Measurements from ENCODE around the gene CEP63. TPM values are rescaled to one million over a fixed set of nuclear protein-coding genes. Genes with fewer than 3 reads are reported as not detected.

Gene CEP63
- total RNA-seq, 1 experiment from 2014 or later, result 19.1 TPM

GRCh38 chr3:134448664-134449063 lies 37.2 kb upstream of the CEP63 start:
- no peaks in the 10 kb centered on the region for H3K79me2 ChIP-seq (ENCODE audit: insufficient read depth, low read length)
- intact Hi-C loops (cut with micrococcal nuclease), result loop anchor here (1.0 kb wide), 2 partner anchors 136 to 140 kb away; no protein-coding TSS in a partner anchor
- H3K4me3 ChIP-seq (replicated peaks in 1 of 2; ENCODE audit: low read depth in 1 of 2, low read length in 2 of 2), result no peak overlapping the region
- no peaks in the 10 kb centered on the region for H3K9me3 ChIP-seq (ENCODE audit: control insufficient read depth in 1 of 2, insufficient read depth in 1 of 2, low read depth in 1 of 2, low read length in 2 of 2)
- ATAC-seq, result no peak
- no peaks in the 10 kb centered on the region for H4K20me1 ChIP-seq (ENCODE audit: insufficient read depth)
- H3K4me2 ChIP-seq (ENCODE audit: low read length), result no peak overlapping the region
- H2AFZ ChIP-seq (ENCODE audit: low read depth, low read length, poor library complexity, severe bottlenecking), result peak overlapping the region; percentile 29
- ChIA-PET POLR2A (no interaction called here), CTCF (interaction anchor here (0.9 to 1.6 kb wide), 4 partner anchors 25 to 236 kb away, joined by 3 to 4 read pairs (median 4); no protein-coding TSS in a partner anchor), RAD21 (ENCODE audit: low non-redundant PET in 1 of 2, low total read pairs in 2 of 2, uncharacterized antibody in 2 of 2, unreplicated experiment in 2 of 2) (no interaction called here)
- H3K4me1 ChIP-seq (ENCODE audit: control insufficient read depth in 1 of 2, insufficient read depth in 2 of 2, low read length in 2 of 2), result no peaks in the 10 kb centered on the region
- TF ChIP-seq POLR2A (IDR thresholded peaks at IDR 0.05; ENCODE audit: borderline replicate concordance, extremely low read depth, insufficient read depth, insufficient read length) (no peak), EZH2 (IDR thresholded peaks at IDR 0.05) (no peak), SIN3A (IDR thresholded peaks at IDR 0.05; ENCODE audit: low read depth) (no peak), CBX3 (IDR thresholded peaks at IDR 0.05; ENCODE audit: low read depth) (no peak), ELF1 (IDR thresholded peaks at IDR 0.05; ENCODE audit: borderline replicate concordance, low read depth) (no peak), ZFX (IDR thresholded peaks at IDR 0.05) (no peak), MAX (IDR thresholded peaks at IDR 0.05) (no peak), ZNF274 (IDR thresholded peaks at IDR 0.05; ENCODE audit: low read depth, low read length) (no peak), SRF (IDR thresholded peaks at IDR 0.05; ENCODE audit: low read depth) (no peak), RAD21 (IDR thresholded peaks at IDR 0.05; ENCODE audit: low read depth) (no peak), POLR2AphosphoS5 (IDR thresholded peaks at IDR 0.05; ENCODE audit: low read depth, low read length) (no peak)
- TF ChIP-seq, protein P1, sequence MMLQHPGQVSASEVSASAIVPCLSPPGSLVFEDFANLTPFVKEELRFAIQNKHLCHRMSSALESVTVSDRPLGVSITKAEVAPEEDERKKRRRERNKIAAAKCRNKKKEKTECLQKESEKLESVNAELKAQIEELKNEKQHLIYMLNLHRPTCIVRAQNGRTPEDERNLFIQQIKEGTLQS (IDR thresholded peaks at IDR 0.05), result no peak
- BruUV-seq (replicated peaks), result no TSS peak
- H3K27ac ChIP-seq (ENCODE audit: low read depth, low read length), result no peak overlapping the region
- no peak for DNase-seq (ENCODE audit: low read depth, low spot score)
- no peaks in the 10 kb centered on the region for H3K9me2 ChIP-seq (ENCODE audit: insufficient read depth)
- no peaks in the 10 kb centered on the region for H3K36me3 ChIP-seq (ENCODE audit: control insufficient read depth in 1 of 2, insufficient read depth in 2 of 2, low read length in 2 of 2)
- H3K27me3 ChIP-seq (ENCODE audit: insufficient read depth, low read length), result no peaks in the 10 kb centered on the region
- no peak overlapping the region for H3K9ac ChIP-seq (ENCODE audit: low read length)

DNA sequence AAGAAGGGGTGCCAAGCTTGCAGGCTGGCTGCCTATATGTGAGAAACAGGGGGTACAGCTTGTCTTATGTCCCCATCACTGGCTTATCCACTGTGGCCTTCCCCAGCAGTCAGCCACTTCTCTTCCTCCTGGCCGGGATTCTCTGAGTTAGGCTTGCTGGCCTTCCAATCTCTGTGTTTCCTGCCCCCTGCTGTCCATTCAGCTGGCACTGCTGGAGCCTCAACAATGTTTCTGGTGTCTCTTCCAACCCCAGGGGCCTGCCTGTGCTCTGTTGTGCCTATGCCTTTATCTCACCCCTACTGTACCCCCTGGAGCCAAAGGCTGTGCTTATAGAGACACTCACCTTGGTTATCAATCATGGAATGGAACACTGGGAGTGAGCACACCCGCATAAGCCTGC lies 36.6 kb upstream of the CEP63 start:
- peak; percentile 85 for ATAC-seq
- Histone ChIP-seq H2AFZ (ENCODE audit: low read depth, low read length, poor library complexity, severe bottlenecking) (peak overlapping the region; percentile 29), H3K4me3 (replicated peaks in 1 of 2; ENCODE audit: low read depth in 1 of 2, low read length in 2 of 2) (no peak overlapping the region), H3K4me1 (ENCODE audit: control insufficient read depth in 1 of 2, insufficient read depth in 2 of 2, low read length in 2 of 2) (no peaks in the 10 kb centered on the region), H3K4me2 (ENCODE audit: low read length) (no peak overlapping the region), H3K27me3 (ENCODE audit: insufficient read depth, low read length) (no peaks in the 10 kb centered on the region), H3K36me3 (ENCODE audit: control insufficient read depth in 1 of 2, insufficient read depth in 2 of 2, low read length in 2 of 2) (no peaks in the 10 kb centered on the region), H3K27ac (ENCODE audit: low read depth, low read length) (no peak overlapping the region), H3K9me2 (ENCODE audit: insufficient read depth) (no peaks in the 10 kb centered on the region), H4K20me1 (ENCODE audit: insufficient read depth) (no peaks in the 10 kb centered on the region), H3K9me3 (ENCODE audit: control insufficient read depth in 1 of 2, insufficient read depth in 1 of 2, low read depth in 1 of 2, low read length in 2 of 2) (no peaks in the 10 kb centered on the region), H3K79me2 (ENCODE audit: insufficient read depth, low read length) (no peaks in the 10 kb centered on the region), H3K9ac (ENCODE audit: low read length) (no peak overlapping the region)
- intact Hi-C loops (cut with micrococcal nuclease), result loop anchor here (1.0 kb wide), 2 partner anchors 137 to 141 kb away; no protein-coding TSS in a partner anchor
- no peak for DNase-seq (ENCODE audit: low read depth, low spot score)
- CTCF ChIA-PET, result interaction anchor here (0.9 to 1.6 kb wide), 4 partner anchors 24 to 236 kb away, joined by 3 to 4 read pairs (median 4); no protein-coding TSS in a partner anchor
- RAD21 ChIA-PET (ENCODE audit: low non-redundant PET in 1 of 2, low total read pairs in 2 of 2, uncharacterized antibody in 2 of 2, unreplicated experiment in 2 of 2), result no interaction called here
- no TSS peak for BruUV-seq (replicated peaks)
- TF ChIP-seq EZH2phosphoT487 (IDR thresholded peaks at IDR 0.05; ENCODE audit: borderline replicate concordance) (no peak), RAD21 (IDR thresholded peaks at IDR 0.05; ENCODE audit: low read depth) (peak; percentile 76), POLR2A (IDR thresholded peaks at IDR 0.05; ENCODE audit: borderline replicate concordance, extremely low read depth, insufficient read depth, insufficient read length) (no peak), SRF (IDR thresholded peaks at IDR 0.05; ENCODE audit: low read depth) (no peak)
- TF ChIP-seq, protein P2, sequence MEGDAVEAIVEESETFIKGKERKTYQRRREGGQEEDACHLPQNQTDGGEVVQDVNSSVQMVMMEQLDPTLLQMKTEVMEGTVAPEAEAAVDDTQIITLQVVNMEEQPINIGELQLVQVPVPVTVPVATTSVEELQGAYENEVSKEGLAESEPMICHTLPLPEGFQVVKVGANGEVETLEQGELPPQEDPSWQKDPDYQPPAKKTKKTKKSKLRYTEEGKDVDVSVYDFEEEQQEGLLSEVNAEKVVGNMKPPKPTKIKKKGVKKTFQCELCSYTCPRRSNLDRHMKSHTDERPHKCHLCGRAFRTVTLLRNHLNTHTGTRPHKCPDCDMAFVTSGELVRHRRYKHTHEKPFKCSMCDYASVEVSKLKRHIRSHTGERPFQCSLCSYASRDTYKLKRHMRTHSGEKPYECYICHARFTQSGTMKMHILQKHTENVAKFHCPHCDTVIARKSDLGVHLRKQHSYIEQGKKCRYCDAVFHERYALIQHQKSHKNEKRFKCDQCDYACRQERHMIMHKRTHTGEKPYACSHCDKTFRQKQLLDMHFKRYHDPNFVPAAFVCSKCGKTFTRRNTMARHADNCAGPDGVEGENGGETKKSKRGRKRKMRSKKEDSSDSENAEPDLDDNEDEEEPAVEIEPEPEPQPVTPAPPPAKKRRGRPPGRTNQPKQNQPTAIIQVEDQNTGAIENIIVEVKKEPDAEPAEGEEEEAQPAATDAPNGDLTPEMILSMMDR (IDR thresholded peaks at IDR 0.05 in 2 of 3, conservative IDR thresholded peaks at IDR 0.05 in 1 of 3; ENCODE audit: borderline replicate concordance in 1 of 3, insufficient read depth in 1 of 3, low read depth in 2 of 3, low read length in 2 of 3), result peak; percentile 42 to 60 (median 52); a peak in 4 of 6 replicates
- POLR2A ChIA-PET, result no interaction called here

Data from HCT116 (cell line).